Hepatocyte (in vitro differentiated cells): ENCODE measurements around the gene SRSF10. TPM values are rescaled to one million over a fixed set of nuclear protein-coding genes. Genes with fewer than 3 reads are reported as not detected.
"Not testable (repeated sequence)": the region's sequence is repeated elsewhere in the genome, so short reads cannot be mapped to it uniquely, and the experiment has no call there.

Experiments
- DNase-seq: peaks from one replicate; pipeline ENCODE4 v3.0.0-alpha.2; 2016; ENCODE audit warnings: low spot score
- H2AFZ ChIP-seq: fragments of 200-600 bp; sonication (generic); 2 replicates; pipeline ENCODE4 v1.6.0; 2016; ENCODE audit warnings: antibody characterized with exemption, mild to moderate bottlenecking
- H3K27ac ChIP-seq: fragments of 200-600 bp; sonication (generic); 2 replicates; pipeline ENCODE4 v1.5.1; 2016; ENCODE audit warnings: mild to moderate bottlenecking
- H3K27me3 ChIP-seq: fragments of 200-600 bp; sonication (generic); 2 replicates; pipeline ENCODE4 v1.6.1; 2016
- H3K36me3 ChIP-seq: fragments of 200-600 bp; sonication (generic); replicated peaks from 2 replicates; pipeline ENCODE4 v1.5.1; 2016; ENCODE audit warnings: low read depth; ENCODE audit not compliant: insufficient read depth
- H3K4me1 ChIP-seq: fragments of 200-600 bp; sonication (generic); 2 replicates; pipeline ENCODE4 v1.5.1; 2016; ENCODE audit warnings: mild to moderate bottlenecking, moderate library complexity; ENCODE audit not compliant: insufficient read depth
- H3K4me2 ChIP-seq: fragments of 200-600 bp; sonication (generic); 2 replicates; pipeline ENCODE4 v1.6.0; 2016
- H3K4me3 ChIP-seq: fragments of 200-600 bp; sonication (generic); 2 replicates; pipeline ENCODE4 v1.5.1; 2016; ENCODE audit warnings: mild to moderate bottlenecking
- H3K79me2 ChIP-seq: fragments of 200-600 bp; sonication (generic); 2 replicates; pipeline ENCODE4 v1.6.0; 2017; ENCODE audit warnings: mild to moderate bottlenecking
- H3K9me2 ChIP-seq: fragments of 200-600 bp; sonication (generic); replicated peaks from 2 replicates; pipeline ENCODE4 v1.6.0; 2017; ENCODE audit warnings: mild to moderate bottlenecking; ENCODE audit not compliant: insufficient read depth
- H3K9me3 ChIP-seq: fragments of 200-600 bp; sonication (generic); 2 replicates; pipeline ENCODE4 v1.5.1; 2016; ENCODE audit warnings: low read depth, mild to moderate bottlenecking
- H4K20me1 ChIP-seq: fragments of 200-600 bp; sonication (generic); 2 replicates; pipeline ENCODE4 v1.6.0; 2016; ENCODE audit warnings: mild to moderate bottlenecking; ENCODE audit not compliant: insufficient read depth, poor library complexity, severe bottlenecking
- CTCF ChIP-seq: fragments of 200-600 bp; sonication (generic); IDR thresholded peaks from 2 replicates; pipeline ENCODE4 v1.5.1; 2016; ENCODE audit warnings: antibody characterized with exemption, mild to moderate bottlenecking; ENCODE audit not compliant: poor library complexity
- EZH2 ChIP-seq: fragments of 200-600 bp; sonication (generic); IDR thresholded peaks from 2 replicates; pipeline ENCODE4 v1.6.1; 2016; ENCODE audit warnings: antibody characterized with exemption, mild to moderate bottlenecking, borderline replicate concordance
- EZH2phosphoT487 ChIP-seq: fragments of 200-600 bp; sonication (generic); IDR thresholded peaks from one replicate; pipeline ENCODE4 v1.6.1; 2018; ENCODE audit warnings: antibody characterized with exemption, mild to moderate bottlenecking, low read depth, moderate library complexity; ENCODE audit not compliant: unreplicated experiment, severe bottlenecking
- WGBS: methylation state at CpG from one replicate; pipeline ENCODE4 v1.1.6; 2016; ENCODE audit warnings: low lambda C conversion rate; ENCODE audit errors: missing lambda C conversion rate; 5-methylcytosine and 5-hydroxymethylcytosine counted together
- polyA plus RNA-seq: library from polyadenylated mRNA; unstranded; fragments of >200 nt; fragmentation: Nextera tagmentation; extraction: Ambion mirVana; gene quantifications from 2 replicates; pipeline ENCODE4 v1.2.1, GENCODE V29; 2016
- total RNA-seq: library from RNA; depleted of rRNA; stranded (reverse); fragments of >200 nt; gene quantifications from 2 replicates; pipeline ENCODE4 v1.2.3, GENCODE V29; 2014

SRSF10 gene
- total and polyA plus RNA-seq, 2 experiments from 2014 or later: 113 to 125 TPM

- Histone ChIP-seq H3K9me3 (no peaks in the 10 kb centered on the region), H3K27me3 (no peaks in the 10 kb centered on the region), H3K36me3 (no peaks in the 10 kb centered on the region), H3K4me3 (no peak overlapping the region), H3K79me2 (no peaks in the 10 kb centered on the region), H3K4me1 (peaks cover 29% of the 10 kb centered on the region), H2AFZ (no peak overlapping the region), H3K9me2 (no peaks in the 10 kb centered on the region), H3K27ac (no peak overlapping the region), H3K4me2 (no peak overlapping the region), H4K20me1 (no peaks in the 10 kb centered on the region)
- no peak for DNase-seq
- TF ChIP-seq EZH2 (no peak), EZH2phosphoT487 (no peak), CTCF (no peak)
- 94% methylated on average over 3 of the region's 5 CpGs for WGBS
These were observed 30.5 kb upstream of the SRSF10 start for GRCh38 chr1:24010650-24011049.

GRCh38 chr1:24009406-24009805 is 29.3 kb upstream of the SRSF10 start:
- H3K27ac ChIP-seq: peak overlapping the region; percentile 48
- no peaks in the 10 kb centered on the region for H4K20me1 ChIP-seq
- no peaks in the 10 kb centered on the region for H3K9me2 ChIP-seq
- DNase-seq: peak; percentile 46
- no peak overlapping the region for H3K4me2 ChIP-seq
- TF ChIP-seq EZH2phosphoT487 (no peak), EZH2 (no peak), CTCF (no peak)
- WGBS: 40% methylated on average over 1 of the region's 1 CpG
- H3K79me2 ChIP-seq: no peaks in the 10 kb centered on the region
- peaks cover 19% of the 10 kb centered on the region for H3K4me1 ChIP-seq
- H3K4me3 ChIP-seq: no peak overlapping the region
- no peaks in the 10 kb centered on the region for H3K9me3 ChIP-seq
- no peaks in the 10 kb centered on the region for H3K27me3 ChIP-seq
- no peak overlapping the region for H2AFZ ChIP-seq
- H3K36me3 ChIP-seq: no peaks in the 10 kb centered on the region

- H2AFZ ChIP-seq, H3K36me3 ChIP-seq, H4K20me1 ChIP-seq, H3K9me3 ChIP-seq, H3K4me3 ChIP-seq, H3K4me2 ChIP-seq, DNase-seq, H3K9me2 ChIP-seq, H3K27me3 ChIP-seq, H3K27ac ChIP-seq, H3K79me2 ChIP-seq: not testable (repeated sequence)
- H3K4me1 ChIP-seq: peaks cover 19% of the 10 kb centered on the region
- WGBS: 70% methylated on average over 2 of the region's 3 CpGs
These were observed 28.6 kb upstream of the SRSF10 start for GRCh38 chr1:24008574-24009184.

GRCh38 chr1:24007079-24007478 is 27.0 kb upstream of the SRSF10 start:
- Histone ChIP-seq H3K27me3 (no peaks in the 10 kb centered on the region), H3K4me2 (no peak overlapping the region), H3K36me3 (no peaks in the 10 kb centered on the region), H3K27ac (no peak overlapping the region), H2AFZ (no peak overlapping the region), H3K9me3 (no peaks in the 10 kb centered on the region), H3K4me1 (peaks cover 27% of the 10 kb centered on the region), H3K79me2 (no peaks in the 10 kb centered on the region), H3K9me2 (no peaks in the 10 kb centered on the region), H4K20me1 (no peaks in the 10 kb centered on the region), H3K4me3 (no peak overlapping the region)
- TF ChIP-seq EZH2 (no peak), EZH2phosphoT487 (no peak), CTCF (no peak)
- no peak for DNase-seq
